Omental fat pad (tissue), 4 donors: ENCODE results near the gene PGLYRP4. TPM values are rescaled to one million over a fixed set of nuclear protein-coding genes. Genes with fewer than 3 reads are reported as not detected.

Experiments used
- ATAC-seq: fragments of 150-250 bp; one replicate; pipeline ENCODE4 v1.9.1; 2016; ENCODE audit warnings: mild to moderate bottlenecking, moderate library complexity; ENCODE audit not compliant: low FRiP score
- DNase-seq: peaks from one replicate; pipeline ENCODE4 v3.0.0-alpha.2; 2019; ENCODE audit warnings: low spot score
- total RNA-seq, 4 donors: library from RNA; depleted of rRNA; stranded (reverse); fragments of >200 nt; gene quantifications; one replicate each; pipeline ENCODE4 v1.1.0, GENCODE V29; 2016
- TF ChIP-seq, protein P1 (sequence below), 3 donors: fragments of 450-650 bp; IDR thresholded peaks; one replicate each; pipeline ENCODE4 v1.5.1; 2016 to 2017; ENCODE audit warnings: antibody characterized with exemption in 3 of 3, mild to moderate bottlenecking in 3 of 3, moderate library complexity in 2 of 3

Gene PGLYRP4
- total RNA-seq, 4 donors from 2014 or later: not detected

DNA sequence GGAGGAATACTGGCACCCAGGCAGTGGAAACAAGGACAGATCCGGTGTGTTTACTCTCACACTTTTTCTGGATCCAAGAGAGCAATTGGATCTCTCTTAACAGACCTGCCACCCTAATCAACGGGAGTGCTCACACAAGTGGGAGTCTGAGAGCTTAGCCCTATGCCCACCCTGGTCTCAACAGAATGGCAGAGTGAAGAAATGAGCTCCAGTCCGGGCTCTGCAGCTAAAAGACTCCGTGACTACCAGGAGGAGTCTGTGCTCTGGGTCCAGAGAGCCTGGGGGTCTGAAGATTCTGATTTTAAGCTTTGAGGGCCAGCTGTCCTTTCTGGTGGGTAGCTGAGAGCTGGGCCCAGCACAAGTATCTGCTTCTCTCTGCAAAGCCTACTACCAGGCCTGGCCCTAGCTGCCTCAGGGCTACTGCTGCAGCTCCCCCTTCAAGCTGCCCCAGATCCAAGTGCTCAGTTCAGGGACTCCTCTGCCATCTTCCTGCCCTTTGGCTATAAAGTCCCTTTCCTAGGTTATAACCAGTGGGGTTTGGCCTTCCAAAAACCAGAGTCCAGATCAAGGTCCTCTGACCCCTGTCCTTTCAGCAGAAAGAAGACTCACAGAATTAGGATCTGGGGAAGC lies 13.0 kb upstream of the PGLYRP4 start:
- DNase-seq: no peak
- ATAC-seq: no peak

DNA sequence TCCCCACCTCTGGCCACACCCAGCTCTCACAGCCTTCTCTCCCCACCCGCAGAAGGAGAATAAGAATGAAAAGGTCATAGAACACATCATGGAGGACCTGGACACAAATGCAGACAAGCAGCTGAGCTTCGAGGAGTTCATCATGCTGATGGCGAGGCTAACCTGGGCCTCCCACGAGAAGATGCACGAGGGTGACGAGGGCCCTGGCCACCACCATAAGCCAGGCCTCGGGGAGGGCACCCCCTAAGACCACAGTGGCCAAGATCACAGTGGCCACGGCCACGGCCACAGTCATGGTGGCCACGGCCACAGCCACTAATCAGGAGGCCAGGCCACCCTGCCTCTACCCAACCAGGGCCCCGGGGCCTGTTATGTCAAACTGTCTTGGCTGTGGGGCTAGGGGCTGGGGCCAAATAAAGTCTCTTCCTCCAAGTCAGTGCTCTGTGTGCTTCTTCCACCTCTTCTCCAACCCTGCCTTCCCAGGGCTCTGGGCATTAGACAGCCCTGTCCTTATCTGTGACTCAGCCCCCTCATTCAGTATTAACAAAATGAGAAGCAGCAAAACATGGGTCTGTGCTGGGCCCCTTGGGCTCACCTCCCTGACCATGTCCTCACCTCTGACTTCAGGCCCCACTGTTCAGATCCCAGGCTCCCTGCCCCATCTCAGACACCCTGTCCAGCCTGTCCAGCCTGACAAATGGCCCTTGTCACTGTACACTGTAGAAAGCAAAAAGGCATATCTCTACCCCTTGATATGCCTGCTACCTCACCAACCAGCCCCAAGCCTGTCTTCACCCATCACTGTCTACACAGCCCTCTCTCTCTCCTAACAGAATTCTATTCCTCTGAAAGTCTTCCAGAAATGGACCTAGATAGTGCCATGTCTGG lies 12.2 kb upstream of the PGLYRP4 start:
- DNase-seq: no peak
- TF ChIP-seq, protein P1, sequence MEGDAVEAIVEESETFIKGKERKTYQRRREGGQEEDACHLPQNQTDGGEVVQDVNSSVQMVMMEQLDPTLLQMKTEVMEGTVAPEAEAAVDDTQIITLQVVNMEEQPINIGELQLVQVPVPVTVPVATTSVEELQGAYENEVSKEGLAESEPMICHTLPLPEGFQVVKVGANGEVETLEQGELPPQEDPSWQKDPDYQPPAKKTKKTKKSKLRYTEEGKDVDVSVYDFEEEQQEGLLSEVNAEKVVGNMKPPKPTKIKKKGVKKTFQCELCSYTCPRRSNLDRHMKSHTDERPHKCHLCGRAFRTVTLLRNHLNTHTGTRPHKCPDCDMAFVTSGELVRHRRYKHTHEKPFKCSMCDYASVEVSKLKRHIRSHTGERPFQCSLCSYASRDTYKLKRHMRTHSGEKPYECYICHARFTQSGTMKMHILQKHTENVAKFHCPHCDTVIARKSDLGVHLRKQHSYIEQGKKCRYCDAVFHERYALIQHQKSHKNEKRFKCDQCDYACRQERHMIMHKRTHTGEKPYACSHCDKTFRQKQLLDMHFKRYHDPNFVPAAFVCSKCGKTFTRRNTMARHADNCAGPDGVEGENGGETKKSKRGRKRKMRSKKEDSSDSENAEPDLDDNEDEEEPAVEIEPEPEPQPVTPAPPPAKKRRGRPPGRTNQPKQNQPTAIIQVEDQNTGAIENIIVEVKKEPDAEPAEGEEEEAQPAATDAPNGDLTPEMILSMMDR (IDR thresholded peaks at IDR 0.05): no peak
- ATAC-seq: no peak

More for the DNA sequence above, 13.0 kb upstream of the PGLYRP4 start:
- TF ChIP-seq, protein P1 (IDR thresholded peaks at IDR 0.05): no peak

DNA sequence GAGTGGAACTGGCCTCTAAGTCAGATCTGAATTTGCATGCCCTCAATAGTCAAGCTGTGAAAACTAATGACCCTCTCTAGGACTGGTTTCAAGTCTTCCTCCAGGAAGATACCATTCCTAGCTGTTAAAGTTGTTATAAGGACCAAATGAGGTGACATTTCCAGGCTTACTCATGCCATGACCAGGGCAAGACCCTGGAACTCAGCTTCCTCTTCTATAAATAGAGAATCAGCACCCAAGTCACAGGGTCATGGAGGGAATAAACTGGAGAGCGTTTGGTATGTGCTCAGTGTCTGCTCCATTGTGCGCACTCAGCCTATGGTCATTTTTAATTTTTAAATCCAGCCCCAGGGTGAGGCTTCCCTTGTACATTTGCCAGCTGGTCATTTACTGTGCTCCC lies 11.5 kb upstream of the PGLYRP4 start:
- DNase-seq (no peak), ATAC-seq (no peak)
- TF ChIP-seq, protein P1 (IDR thresholded peaks at IDR 0.05): no peak

DNA sequence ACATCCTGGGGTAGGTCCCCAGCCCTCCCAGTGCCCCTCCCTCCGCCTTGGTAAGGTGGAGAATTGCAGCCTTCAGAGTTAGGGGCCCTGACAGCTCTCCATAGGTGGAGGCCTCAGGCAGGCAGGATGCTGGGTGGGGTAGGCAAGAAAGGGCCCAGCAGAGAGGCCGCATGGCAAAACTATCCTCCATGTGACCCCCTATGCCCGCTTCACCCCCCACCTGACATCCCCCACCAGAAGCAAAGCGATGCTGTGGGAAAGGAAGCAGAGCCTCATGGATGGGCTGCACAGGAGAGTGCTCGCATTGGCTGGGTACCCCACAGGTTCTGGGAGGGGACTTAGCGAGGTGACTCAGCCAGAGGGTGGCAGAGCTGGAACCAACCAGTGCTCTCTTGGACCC lies 10.6 kb upstream of the PGLYRP4 start:
- DNase-seq (no peak), ATAC-seq (no peak)
- TF ChIP-seq, protein P1 (IDR thresholded peaks at IDR 0.05): no peak

DNA sequence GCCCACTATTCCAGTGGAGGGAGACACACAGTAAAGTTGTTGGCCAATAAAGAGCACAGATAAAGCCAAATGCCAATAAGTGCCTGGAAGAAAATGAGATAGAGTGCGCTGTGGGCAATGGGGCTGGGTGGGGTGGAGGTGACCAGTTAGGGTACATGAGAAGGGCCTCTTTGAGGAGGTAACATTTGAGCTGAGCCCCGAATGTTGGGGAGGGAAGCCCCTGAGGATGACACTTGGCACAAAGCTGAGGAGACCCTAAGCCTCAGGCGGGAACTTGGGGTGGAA lies 10.0 kb upstream of the PGLYRP4 start:
- ATAC-seq (no peak), DNase-seq (no peak)
- TF ChIP-seq, protein P1 (IDR thresholded peaks at IDR 0.05): no peak

DNA sequence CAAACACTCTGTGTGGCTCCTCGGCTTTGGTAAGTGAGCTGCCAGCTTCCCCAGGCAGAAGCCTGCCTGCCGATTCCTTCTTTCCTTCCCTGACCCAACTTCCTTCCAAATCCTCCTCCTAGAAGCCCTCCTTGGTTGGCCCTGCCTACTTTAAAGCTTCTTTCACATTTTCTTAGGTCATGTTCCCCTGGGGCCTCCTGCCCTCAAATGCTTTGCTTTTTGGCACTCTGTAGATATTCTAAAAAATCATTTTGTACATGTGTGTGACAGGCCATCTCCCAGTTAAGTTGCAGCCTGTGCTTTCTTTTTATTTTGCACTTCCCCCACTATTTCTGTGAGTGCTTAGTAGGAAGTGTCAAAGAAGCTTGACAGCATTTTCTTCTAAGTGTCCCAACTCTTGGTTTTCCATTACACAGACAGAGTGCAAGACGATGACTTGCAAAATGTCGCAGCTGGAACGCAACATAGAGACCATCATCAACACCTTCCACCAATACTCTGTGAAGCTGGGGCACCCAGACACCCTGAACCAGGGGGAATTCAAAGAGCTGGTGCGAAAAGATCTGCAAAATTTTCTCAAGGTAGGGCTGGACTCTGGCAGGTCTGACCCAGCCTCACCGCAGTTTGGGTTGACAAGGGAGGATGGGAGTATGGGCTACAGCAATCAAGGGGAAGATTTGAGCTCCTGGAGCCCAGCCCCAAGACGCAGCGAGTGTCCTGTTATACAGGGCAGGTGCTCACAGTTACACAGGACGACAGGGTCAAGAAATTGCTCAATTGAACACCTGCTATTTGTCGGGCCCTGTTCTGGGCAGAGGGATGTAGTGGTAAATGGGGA lies 9.4 kb upstream of the PGLYRP4 start, which contains the start of gene S100A9:
Gene S100A9 (plus strand): TSS at position 2 of the 838 bp plus-strand sequence. CDS start 430 bp downstream, at position 432.
- ATAC-seq (no peak), DNase-seq (no peak)
- TF ChIP-seq, protein P1 (IDR thresholded peaks at IDR 0.05): no peak
